Smooth muscle cell (in vitro differentiated cells): ENCODE results near the gene GRIA2. TPM values are rescaled to one million over a fixed set of nuclear protein-coding genes. Genes with fewer than 3 reads are reported as not detected.

ENCODE experiments used
- DNase-seq: peaks from one replicate; lab custom pipeline; 2025; ENCODE audit not compliant: unreplicated experiment; lab: John Stamatoyannopoulos, UW
- H2AFZ ChIP-seq: fragments of 200-600 bp; sonication (generic); 2 replicates; pipeline ENCODE4 v1.6.0; 2016; ENCODE audit warnings: antibody characterized with exemption, low read depth, mild to moderate bottlenecking
- H3F3A ChIP-seq: fragments of 200-600 bp; sonication (generic); 2 replicates; pipeline ENCODE4 v1.6.0; 2017; ENCODE audit warnings: antibody characterized with exemption, low read depth
- H3K27ac ChIP-seq: fragments of 200-600 bp; sonication (generic); 2 replicates; pipeline ENCODE4 v1.5.1; 2016; ENCODE audit warnings: low read depth, mild to moderate bottlenecking
- H3K27me3 ChIP-seq: fragments of 200-600 bp; sonication (generic); 2 replicates; pipeline ENCODE4 v1.6.1; 2016; ENCODE audit warnings: low read depth, mild to moderate bottlenecking
- H3K36me3 ChIP-seq: fragments of 200-600 bp; sonication (generic); 2 replicates; pipeline ENCODE4 v1.5.1; 2016; ENCODE audit warnings: low read depth
- H3K4me1 ChIP-seq: fragments of 200-600 bp; sonication (generic); 2 replicates; pipeline ENCODE4 v1.5.1; 2016; ENCODE audit warnings: low read depth
- H3K4me2 ChIP-seq: fragments of 200-600 bp; sonication (generic); 2 replicates; pipeline ENCODE4 v1.6.0; 2016; ENCODE audit warnings: mild to moderate bottlenecking
- H3K4me3 ChIP-seq: fragments of 200-600 bp; sonication (generic); 2 replicates; pipeline ENCODE4 v1.5.1; 2016; ENCODE audit warnings: mild to moderate bottlenecking
- H3K79me2 ChIP-seq: fragments of 200-600 bp; sonication (generic); 2 replicates; pipeline ENCODE4 v1.6.0; 2016; ENCODE audit warnings: low read depth, mild to moderate bottlenecking
- H3K9ac ChIP-seq: fragments of 200-600 bp; sonication (generic); 2 replicates; pipeline ENCODE4 v1.6.0; 2016; ENCODE audit warnings: low read depth
- H3K9me3 ChIP-seq: fragments of 200-600 bp; sonication (generic); replicated peaks from 2 replicates; pipeline ENCODE4 v1.5.1; 2016; ENCODE audit warnings: low read depth
- H4K20me1 ChIP-seq: fragments of 200-600 bp; sonication (generic); 2 replicates; pipeline ENCODE4 v1.6.0; 2016; ENCODE audit warnings: low read depth
- CTCF ChIP-seq: fragments of 200-600 bp; sonication (generic); IDR thresholded peaks from 2 replicates; pipeline ENCODE4 v1.5.1; 2017; ENCODE audit warnings: borderline replicate concordance, mild to moderate bottlenecking, antibody characterized with exemption; ENCODE audit not compliant: insufficient read depth, poor library complexity, severe bottlenecking
- WGBS: methylation state at CpG from one replicate; pipeline ENCODE4 v1.1.7; 2016; ENCODE audit warnings: low lambda C conversion rate; 5-methylcytosine and 5-hydroxymethylcytosine counted together
- polyA plus RNA-seq: library from polyadenylated mRNA; unstranded; fragments of >200 nt; fragmentation: Nextera tagmentation; extraction: Ambion mirVana; gene quantifications from 2 replicates; pipeline ENCODE4 v1.2.1, GENCODE V29; 2016
- total RNA-seq: library from RNA; depleted of rRNA; stranded (reverse); fragments of >200 nt; gene quantifications from 2 replicates; pipeline ENCODE4 v1.2.3, GENCODE V29; 2014

Gene GRIA2
- total and polyA plus RNA-seq, 2 experiments from 2014 or later, result not detected

- no peak for TF ChIP-seq CTCF
- Histone ChIP-seq H3K27me3 (no peaks in the 10 kb centered on the region), H3K27ac (no peak overlapping the region), H3K36me3 (no peaks in the 10 kb centered on the region), H3K4me2 (no peak overlapping the region), H2AFZ (no peak overlapping the region), H3F3A (no peaks in the 10 kb centered on the region), H3K79me2 (no peaks in the 10 kb centered on the region), H3K4me1 (no peaks in the 10 kb centered on the region), H3K9ac (no peak overlapping the region), H4K20me1 (no peaks in the 10 kb centered on the region), H3K4me3 (no peak overlapping the region), H3K9me3 (no peaks in the 10 kb centered on the region)
- 61% methylated on average over 1 of the region's 1 CpG for WGBS
- DNase-seq, result no peak
Measured at GRCh38 chr4:157315968-157316367, 95.4 kb downstream of the GRIA2 start.

GRCh38 chr4:157320092-157320491, 99.6 kb downstream of the GRIA2 start:
- Histone ChIP-seq H3K27me3 (no peaks in the 10 kb centered on the region), H3F3A (no peaks in the 10 kb centered on the region), H2AFZ (no peak overlapping the region), H3K79me2 (no peaks in the 10 kb centered on the region), H3K4me3 (no peak overlapping the region), H3K4me1 (no peaks in the 10 kb centered on the region), H3K27ac (no peak overlapping the region), H3K9ac (no peak overlapping the region), H3K9me3 (no peaks in the 10 kb centered on the region), H3K36me3 (no peaks in the 10 kb centered on the region), H3K4me2 (no peak overlapping the region), H4K20me1 (no peaks in the 10 kb centered on the region)
- no peak for DNase-seq
- WGBS, result 83% methylated on average over 2 of the region's 2 CpGs
- no peak for TF ChIP-seq CTCF

- no peaks in the 10 kb centered on the region for H4K20me1 ChIP-seq
- no peak overlapping the region for H3K9ac ChIP-seq
- H3K79me2 ChIP-seq, result no peaks in the 10 kb centered on the region
- no peak overlapping the region for H3K4me3 ChIP-seq
- 94% methylated on average over 2 of the region's 2 CpGs for WGBS
- no peaks in the 10 kb centered on the region for H3K36me3 ChIP-seq
- H2AFZ ChIP-seq, result no peak overlapping the region
- no peaks in the 10 kb centered on the region for H3K4me1 ChIP-seq
- no peak for TF ChIP-seq CTCF
- H3K27me3 ChIP-seq, result no peaks in the 10 kb centered on the region
- no peak overlapping the region for H3K27ac ChIP-seq
- H3F3A ChIP-seq, result no peaks in the 10 kb centered on the region
- no peaks in the 10 kb centered on the region for H3K9me3 ChIP-seq
- H3K4me2 ChIP-seq, result no peak overlapping the region
- DNase-seq, result no peak
Measured at GRCh38 chr4:157327666-157328065, 107.1 kb downstream of the GRIA2 start.

GRCh38 chr4:157357887-157358286, 137.4 kb downstream of the GRIA2 start:
- Histone ChIP-seq H3K36me3 (no peaks in the 10 kb centered on the region), H4K20me1 (no peaks in the 10 kb centered on the region), H3F3A (no peaks in the 10 kb centered on the region), H3K27me3 (no peaks in the 10 kb centered on the region), H3K9me3 (no peaks in the 10 kb centered on the region), H3K4me3 (no peak overlapping the region), H3K9ac (no peak overlapping the region), H3K4me1 (no peaks in the 10 kb centered on the region), H3K27ac (no peak overlapping the region), H2AFZ (no peak overlapping the region), H3K4me2 (no peak overlapping the region), H3K79me2 (no peaks in the 10 kb centered on the region)
- DNase-seq, result no peak
- WGBS, result 95% methylated on average over 1 of the region's 1 CpG
- no peak for TF ChIP-seq CTCF
